GM12892 (cell line): ENCODE results near the gene FSTL5.
"Not testable (repeated sequence)": the region's sequence is repeated elsewhere in the genome, so short reads cannot be mapped to it uniquely, and the experiment has no call there.

ENCODE experiments used
- DNase-seq: peaks from one replicate; pipeline ENCODE4 v3.0.0; 2011; ENCODE audit not compliant: insufficient read length
- FAIRE-seq: peaks from 2 replicates; lab custom pipeline; 2011; peaks lifted over from hg19 to GRCh38; lab: Jason Lieb, UNC
- POLR2A ChIP-seq: IDR thresholded peaks from 2 replicates; pipeline ENCODE4 v1.6.1; 2011; ENCODE audit warnings: low read depth, low read length, control low read depth
- POLR2AphosphoS5 ChIP-seq: IDR thresholded peaks from 2 replicates; pipeline ENCODE4 v1.6.1; 2011; ENCODE audit warnings: low read depth, low read length, control low read depth
- TAF1 ChIP-seq: IDR thresholded peaks from 2 replicates; pipeline ENCODE4 v1.6.1; 2011; ENCODE audit warnings: low read depth, mild to moderate bottlenecking, control low read depth, low read length, borderline replicate concordance

FSTL5 gene

GRCh38 chr4:162140051-162140683 lies 23.6 kb downstream of the FSTL5 start:
- DNase-seq (no peak), FAIRE-seq (no peak)
- TF ChIP-seq POLR2A (no peak), POLR2AphosphoS5 (no peak), TAF1 (no peak)

- FAIRE-seq: no peak
- DNase-seq: no peak
- no peak for TF ChIP-seq TAF1
Measured at GRCh38 chr4:162139412-162139811, 24.4 kb downstream of the FSTL5 start.

GRCh38 chr4:162131256-162131655 lies 32.5 kb downstream of the FSTL5 start:
- no peak for TF ChIP-seq POLR2AphosphoS5
- TF ChIP-seq TAF1: no peak
- no peak for TF ChIP-seq POLR2A
- DNase-seq (no peak), FAIRE-seq (no peak)

GRCh38 chr4:162126729-162127128 lies 37.1 kb downstream of the FSTL5 start:
- FAIRE-seq (no peak), DNase-seq (no peak)
- TF ChIP-seq POLR2AphosphoS5: no peak
- no peak for TF ChIP-seq TAF1
- no peak for TF ChIP-seq POLR2A

GRCh38 chr4:162117051-162117450 lies 46.7 kb downstream of the FSTL5 start:
- TF ChIP-seq POLR2A: no peak
- TF ChIP-seq POLR2AphosphoS5: no peak
- TF ChIP-seq TAF1: no peak
- FAIRE-seq (no peak), DNase-seq (no peak)

- FAIRE-seq (no peak), DNase-seq (no peak)
- TF ChIP-seq TAF1 (no peak), POLR2A (no peak), POLR2AphosphoS5 (no peak)
Measured at GRCh38 chr4:162116095-162116779, 47.6 kb downstream of the FSTL5 start.

- TF ChIP-seq POLR2AphosphoS5 (no peak), POLR2A (no peak), TAF1 (no peak)
- no peak for FAIRE-seq
- DNase-seq: no peak
Measured at GRCh38 chr4:162115333-162115732, 48.5 kb downstream of the FSTL5 start.

- TF ChIP-seq POLR2A (no peak), TAF1 (no peak), POLR2AphosphoS5 (no peak)
- no peak for DNase-seq
- FAIRE-seq: no peak
Measured at GRCh38 chr4:162111078-162111477, 52.7 kb downstream of the FSTL5 start.

- DNase-seq: no peak
- TF ChIP-seq POLR2AphosphoS5 (no peak), TAF1 (no peak), POLR2A (no peak)
- no peak for FAIRE-seq
Measured at GRCh38 chr4:162104459-162105124, 59.2 kb downstream of the FSTL5 start.

- not testable (repeated sequence) for FAIRE-seq, DNase-seq
Measured at GRCh38 chr4:162103908-162104307, 59.9 kb downstream of the FSTL5 start.

GRCh38 chr4:162102713-162103112 lies 61.1 kb downstream of the FSTL5 start:
- DNase-seq (no peak), FAIRE-seq (no peak)
- TF ChIP-seq POLR2AphosphoS5 (no peak), TAF1 (no peak), POLR2A (no peak)

- DNase-seq (no peak), FAIRE-seq (no peak)
- TF ChIP-seq POLR2A (no peak), TAF1 (no peak), POLR2AphosphoS5 (no peak)
Measured at GRCh38 chr4:162101337-162101736, 62.5 kb downstream of the FSTL5 start.
